GM12892 (cell line): Measurements from ENCODE around the gene CYBA.

Source experiments
- POLR2A ChIP-seq: IDR thresholded peaks from 2 replicates; pipeline ENCODE4 v1.6.1; 2011; ENCODE audit warnings: low read depth, low read length, control low read depth
- POLR2AphosphoS5 ChIP-seq: IDR thresholded peaks from 2 replicates; pipeline ENCODE4 v1.6.1; 2011; ENCODE audit warnings: low read depth, low read length, control low read depth
- TAF1 ChIP-seq: IDR thresholded peaks from 2 replicates; pipeline ENCODE4 v1.6.1; 2011; ENCODE audit warnings: low read depth, mild to moderate bottlenecking, control low read depth, low read length, borderline replicate concordance

GRCh38 chr16:88613911-88614817, 36.7 kb downstream of the CYBA start:
- TF ChIP-seq POLR2A = no peak
- no peak for TF ChIP-seq POLR2AphosphoS5
- no peak for TF ChIP-seq TAF1
